Measurements from ENCODE around the gene RPS8.

DNA sequence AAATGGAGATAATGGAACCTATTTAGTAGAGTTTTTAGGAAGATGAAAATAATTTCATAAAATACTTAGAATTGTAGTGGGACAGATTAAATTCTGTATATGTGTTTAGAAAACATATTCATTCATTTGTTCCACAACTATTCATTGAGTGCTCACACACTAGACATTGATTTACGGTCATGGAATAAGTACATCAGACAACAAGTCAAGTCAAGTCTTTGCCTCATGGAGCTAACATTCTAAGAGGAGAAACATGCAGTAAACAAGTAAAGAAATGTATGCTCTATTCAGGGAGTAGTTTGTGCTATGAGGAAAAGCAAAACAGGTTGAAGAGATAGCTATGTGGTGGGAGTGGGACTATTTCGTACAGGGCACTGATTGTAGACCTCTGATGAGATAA lies 42.0 kb downstream of the RPS8 start:
- no peak for TF ChIP-seq CTCF (IDR thresholded peaks at IDR 0.05)
- no peak for TF ChIP-seq POLR2A (IDR thresholded peaks at IDR 0.05; ENCODE audit: low read depth)
- no peak for TF ChIP-seq POLR2AphosphoS5 (IDR thresholded peaks at IDR 0.05)

All from esophagus muscularis mucosa (tissue), 3 donors.